NCI-H128 (cell line): ENCODE results near the gene CD34.
"Not testable (repeated sequence)": the region's sequence is repeated elsewhere in the genome, so short reads cannot be mapped to it uniquely, and the experiment has no call there.

ENCODE experiments used
- DNase-seq: peaks from one replicate; lab custom pipeline; 2025; ENCODE audit not compliant: unreplicated experiment; lab: John Stamatoyannopoulos, UW

CD34 gene

DNA sequence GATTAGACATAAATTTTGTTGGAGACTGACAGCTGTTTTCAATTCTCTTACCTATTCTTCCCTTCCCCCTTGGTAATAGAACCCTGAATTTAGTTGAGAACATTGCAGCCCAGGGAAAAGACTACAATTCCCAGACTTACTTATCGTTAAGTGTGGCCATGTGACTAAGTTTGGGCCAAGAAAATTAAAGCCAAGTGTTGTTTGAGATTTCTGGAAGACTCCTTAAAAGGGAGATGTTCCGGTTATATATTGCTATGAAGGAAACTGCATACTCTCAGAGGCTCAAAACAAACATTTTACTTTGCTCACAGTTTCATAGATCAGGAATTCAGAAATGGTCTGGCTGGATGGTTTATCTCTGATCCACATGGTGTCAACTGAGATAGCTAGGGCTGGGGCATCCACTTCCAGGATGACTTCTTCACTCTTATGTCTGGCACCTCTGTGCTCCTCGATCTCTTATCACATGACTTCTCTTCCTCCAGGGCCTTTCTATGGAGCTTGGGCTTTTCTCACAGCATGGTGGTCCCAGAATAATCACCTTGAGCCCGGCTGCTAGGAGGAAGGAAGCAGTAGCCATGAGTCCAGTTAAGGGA, 22.4 kb upstream of the CD34 start:
- DNase-seq: no peak

DNA sequence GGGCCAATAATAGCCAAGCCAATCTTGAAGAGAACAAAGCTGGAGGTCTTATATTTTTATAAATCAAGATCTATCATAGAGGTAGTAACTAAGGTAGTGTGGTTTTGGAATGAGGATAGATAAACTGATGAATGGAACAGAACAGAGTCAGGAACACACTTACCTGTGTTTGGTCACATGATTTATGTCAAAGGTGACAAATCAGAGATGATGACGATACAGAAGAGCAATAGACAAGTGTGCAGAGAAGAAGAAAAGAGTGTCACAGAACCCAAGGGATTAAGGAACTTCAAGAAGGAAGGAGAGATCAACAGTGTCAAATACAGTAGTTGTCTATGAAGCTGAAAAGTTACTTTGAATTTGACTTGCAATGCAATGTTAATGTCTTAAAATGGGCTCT, 16.1 kb upstream of the CD34 start:
- no peak for DNase-seq

DNA sequence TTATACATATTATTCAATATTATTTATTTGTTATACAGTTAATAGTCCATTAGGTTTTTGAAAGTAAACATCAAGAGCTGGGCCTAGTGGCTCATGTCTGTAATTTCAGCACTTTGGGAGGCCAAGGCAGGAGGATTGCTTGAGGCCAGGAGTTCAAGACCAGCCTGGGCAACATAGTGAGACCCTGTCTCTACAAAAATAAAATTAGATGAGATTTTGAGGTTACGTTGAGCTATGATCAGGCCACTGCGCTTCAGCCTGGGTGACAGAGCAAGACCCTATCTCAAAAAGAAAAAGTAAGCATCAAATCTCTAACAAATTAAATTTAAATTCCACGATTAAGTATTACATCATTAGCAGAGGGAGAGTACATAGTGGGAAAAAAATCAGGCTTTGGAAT, 15.0 kb upstream of the CD34 start:
- DNase-seq: not testable (repeated sequence)

DNA sequence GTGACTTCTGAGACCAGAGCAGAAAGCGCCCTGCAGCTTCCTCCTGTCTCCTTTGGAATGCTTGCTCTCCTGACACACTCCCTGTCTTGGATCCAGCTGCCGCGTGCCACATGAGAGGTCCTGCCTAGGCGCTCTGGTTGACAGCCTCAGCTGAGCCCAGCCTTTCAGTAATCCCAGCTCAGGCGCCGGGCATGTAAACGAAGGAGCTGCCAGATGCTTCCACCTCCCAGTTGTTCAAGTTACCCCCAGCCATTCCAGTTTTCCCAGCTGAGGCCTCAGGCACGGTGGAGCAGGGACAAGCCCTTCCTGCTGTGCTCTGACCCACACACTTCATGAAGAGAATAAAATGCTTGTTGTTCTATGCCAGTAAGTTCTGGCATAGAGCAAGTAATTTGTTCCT, 14.3 kb upstream of the CD34 start:
- no peak for DNase-seq

DNA sequence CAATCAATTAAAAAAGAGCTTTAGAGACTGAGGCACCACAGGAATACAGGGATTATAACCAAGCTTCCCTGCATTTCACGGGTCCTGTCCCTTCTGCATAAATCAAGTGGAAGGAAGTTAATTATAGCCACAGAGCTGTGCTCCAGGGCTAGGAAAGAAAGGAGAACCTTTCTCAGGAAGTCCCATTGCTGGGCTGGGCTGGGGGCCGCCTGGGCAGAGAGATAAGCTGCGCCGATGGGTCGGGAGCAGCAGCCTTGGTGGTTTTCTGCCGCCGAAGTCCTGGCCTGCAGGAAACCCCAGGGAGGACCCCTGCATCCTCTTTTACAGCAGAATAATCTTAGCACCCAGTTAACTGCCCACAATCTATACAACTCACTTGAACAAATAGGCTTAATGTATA, 12.6 kb upstream of the CD34 start:
- DNase-seq: no peak

DNA sequence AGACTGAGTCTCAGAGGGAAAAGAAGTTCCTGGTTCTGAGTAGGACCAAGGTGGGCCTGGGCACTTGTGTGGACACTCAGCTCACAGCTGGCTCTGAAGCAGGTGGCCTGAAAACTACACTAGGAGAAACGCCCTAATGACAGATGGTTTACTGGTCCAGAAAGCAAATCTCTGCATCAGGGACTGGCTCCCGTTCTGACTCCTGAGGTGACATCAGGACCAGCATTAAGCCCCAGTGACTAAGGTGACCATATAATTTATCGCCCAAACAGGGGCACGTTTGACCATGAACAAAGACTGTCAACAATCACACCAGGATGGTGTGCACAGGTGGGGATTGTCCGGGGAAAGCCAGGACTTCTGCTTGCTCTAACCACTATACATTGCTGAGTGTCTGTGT, 12.2 kb upstream of the CD34 start:
- no peak for DNase-seq

DNA sequence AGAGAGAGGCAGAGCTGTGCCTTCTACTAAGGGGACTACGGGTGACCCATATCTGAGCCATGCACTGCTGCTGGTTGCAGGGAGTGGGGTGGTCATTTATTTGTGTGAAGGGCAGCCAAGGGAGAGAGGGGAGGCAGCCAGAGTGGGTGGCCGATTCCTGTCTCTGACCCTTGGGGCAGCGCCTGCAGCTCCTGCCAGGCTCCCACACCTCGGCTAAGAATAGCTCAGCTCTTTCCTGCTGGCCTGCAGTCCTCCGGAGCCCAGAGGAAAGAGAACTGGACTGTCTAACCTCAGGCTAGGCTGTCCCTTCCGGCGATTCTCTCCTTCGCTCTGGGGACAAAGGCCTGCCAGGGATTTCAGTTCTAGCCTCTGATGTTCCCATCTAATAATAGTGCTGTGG, 11.6 kb upstream of the CD34 start:
- DNase-seq: no peak

DNA sequence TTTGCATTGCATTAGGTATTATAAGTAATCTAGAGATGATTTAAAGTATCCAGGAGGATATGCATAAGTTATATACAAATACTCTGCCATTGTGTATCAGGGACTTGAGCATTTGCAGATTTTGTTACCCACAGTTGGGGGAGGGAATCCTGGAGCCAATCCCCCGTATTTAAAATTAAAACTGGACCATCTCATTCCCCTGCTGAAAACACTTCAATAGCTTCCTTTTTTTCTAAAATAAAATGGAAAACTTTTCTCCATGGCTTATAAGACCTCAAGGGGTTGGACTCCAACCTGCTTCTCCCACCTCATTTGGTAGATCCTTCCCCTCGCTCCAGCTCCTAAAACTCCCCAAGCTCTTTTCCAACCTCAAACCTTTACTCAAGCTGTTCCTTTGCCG, 10.4 kb upstream of the CD34 start:
- DNase-seq: no peak

GRCh38 chr1:207920444-207921021, 9.6 kb upstream of the CD34 start:
- no peak for DNase-seq

DNA sequence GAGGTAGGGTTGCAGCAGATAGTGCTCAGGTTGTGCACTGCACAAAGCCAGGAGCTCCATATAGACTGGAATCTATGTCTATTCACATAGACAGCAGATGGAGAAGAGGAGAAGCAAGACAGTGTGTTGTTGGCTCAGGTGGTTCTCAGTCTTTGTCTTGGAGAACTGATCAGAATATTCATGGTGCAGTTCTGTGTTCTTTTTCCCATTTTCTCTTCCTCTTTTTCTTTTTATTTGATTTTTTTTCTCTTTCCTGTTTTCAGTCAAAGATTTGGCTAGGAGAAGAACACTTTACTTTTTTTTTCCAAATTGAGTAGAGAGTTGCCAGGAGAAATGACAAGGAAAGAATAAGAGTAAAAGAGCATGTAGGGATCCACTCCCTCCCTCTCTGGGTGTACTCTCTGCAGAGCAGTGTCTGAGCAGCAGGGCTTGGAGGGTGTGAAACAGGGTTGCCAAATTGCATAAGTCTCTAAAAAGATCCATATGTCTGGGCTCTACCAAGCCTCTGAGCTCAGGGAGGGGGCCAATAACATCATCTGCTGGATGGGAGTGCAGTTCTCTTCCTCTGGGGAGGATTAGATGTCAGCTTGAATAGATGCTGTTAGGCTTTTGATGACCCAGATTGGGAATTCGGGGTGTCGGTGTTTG, 8.7 kb upstream of the CD34 start:
- DNase-seq: no peak

- DNase-seq: no peak
Measured at GRCh38 chr1:207918581-207918980, 7.7 kb upstream of the CD34 start.

DNA sequence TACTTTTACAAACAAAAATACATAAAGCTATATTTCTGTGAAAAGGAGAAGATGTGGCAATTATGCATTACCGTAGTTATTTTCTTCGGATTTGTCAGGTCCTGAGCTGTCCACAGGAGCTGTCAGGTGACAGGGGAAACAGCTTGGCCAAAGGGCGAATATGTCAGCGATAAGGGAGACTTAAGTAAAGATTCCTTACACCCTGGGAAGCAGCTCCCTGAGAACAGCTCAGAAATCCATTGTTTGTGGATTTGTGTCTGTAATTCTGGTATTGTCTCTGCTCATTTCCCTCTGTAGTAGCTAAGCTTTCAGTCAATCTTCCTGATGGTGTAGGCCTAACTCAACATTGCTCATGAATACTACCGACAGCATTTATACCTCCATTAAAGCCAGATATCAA, 7.1 kb upstream of the CD34 start:
- DNase-seq: no peak

DNA sequence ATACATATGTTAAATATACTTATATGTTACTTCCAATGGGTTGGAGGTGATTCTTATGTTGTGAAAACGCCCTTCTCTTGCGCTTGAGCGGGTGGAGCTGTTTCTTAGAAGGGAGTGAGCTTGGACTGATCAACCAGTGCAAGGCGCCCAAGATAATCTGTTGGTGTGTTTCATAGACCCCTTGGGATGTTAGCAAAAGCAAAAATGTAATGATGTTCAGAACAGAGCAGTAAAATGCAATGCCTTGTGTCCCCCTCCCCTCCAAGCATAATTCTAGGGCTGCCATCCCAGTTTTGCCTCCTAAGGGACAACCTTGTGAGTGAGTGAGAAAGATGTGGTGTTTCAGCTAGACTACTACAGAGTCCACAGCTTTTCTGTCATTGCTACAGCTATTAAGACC, 6.2 kb upstream of the CD34 start:
- no peak for DNase-seq

DNA sequence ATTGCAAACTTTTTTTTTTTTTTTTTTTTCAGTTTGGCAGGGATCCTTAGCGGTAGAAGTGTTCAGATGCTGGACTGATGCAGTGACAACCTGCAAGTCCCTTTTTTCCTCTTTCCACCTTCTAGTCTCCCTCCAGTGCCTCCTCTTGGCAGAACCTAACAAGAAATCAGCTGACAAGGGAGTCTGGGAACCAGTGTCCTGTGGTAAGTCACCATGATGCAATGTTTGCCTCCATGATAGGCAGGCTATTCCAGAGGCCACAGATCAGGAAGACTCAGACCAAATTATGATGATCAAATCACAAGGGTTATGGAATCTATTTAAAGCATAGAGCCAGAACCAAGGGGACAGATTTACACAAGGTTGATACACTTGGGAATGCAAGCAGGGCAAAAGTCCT, 3.0 kb upstream of the CD34 start:
- DNase-seq: no peak

- no peak for DNase-seq
Measured at GRCh38 chr1:207911856-207912760, 1.2 kb upstream of the CD34 start.

DNA sequence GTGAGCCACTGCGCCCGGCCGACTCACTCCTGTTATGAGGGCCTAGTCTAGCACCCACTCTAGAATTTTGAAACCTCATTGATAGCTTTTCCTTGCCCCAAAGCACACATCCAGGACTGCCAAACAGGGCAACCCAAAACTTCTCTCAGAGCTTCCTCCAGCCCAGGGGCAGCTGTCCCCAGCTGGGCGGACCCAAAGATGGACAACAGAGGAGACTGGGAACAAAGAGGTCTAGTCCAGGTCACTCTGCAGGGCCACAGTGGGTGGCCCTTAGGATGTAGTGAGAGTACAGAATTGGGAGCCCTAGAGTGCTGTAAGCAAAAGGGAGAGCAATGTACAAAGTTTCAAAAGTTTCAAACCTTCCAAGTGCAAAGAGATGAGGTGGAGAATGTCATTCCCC, 1.2 kb downstream of the CD34 start:
- no peak for DNase-seq

- DNase-seq: no peak
Measured at GRCh38 chr1:207908107-207908734, 2.7 kb downstream of the CD34 start.

DNA sequence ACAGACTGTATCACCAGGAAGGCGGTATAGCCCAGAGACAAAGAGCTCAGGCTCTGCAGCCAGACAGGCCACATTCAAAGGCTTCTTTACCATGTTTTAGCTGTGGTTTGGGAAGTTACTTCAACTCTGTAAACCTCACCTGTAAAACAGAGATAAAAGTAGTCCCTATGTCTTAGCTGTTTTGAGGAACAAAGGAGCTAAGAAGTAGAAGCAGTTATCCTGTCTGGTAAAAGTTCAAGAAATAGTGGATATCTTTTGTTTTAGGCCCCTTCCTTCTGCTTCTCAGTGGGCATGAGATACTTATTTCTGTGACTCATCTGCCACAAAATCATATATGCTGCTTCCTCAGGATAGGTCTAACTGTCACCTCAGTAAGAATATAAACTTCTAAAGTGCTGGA, 6.5 kb downstream of the CD34 start:
- no peak for DNase-seq

GRCh38 chr1:207903767-207904166, 7.2 kb downstream of the CD34 start:
- no peak for DNase-seq

DNA sequence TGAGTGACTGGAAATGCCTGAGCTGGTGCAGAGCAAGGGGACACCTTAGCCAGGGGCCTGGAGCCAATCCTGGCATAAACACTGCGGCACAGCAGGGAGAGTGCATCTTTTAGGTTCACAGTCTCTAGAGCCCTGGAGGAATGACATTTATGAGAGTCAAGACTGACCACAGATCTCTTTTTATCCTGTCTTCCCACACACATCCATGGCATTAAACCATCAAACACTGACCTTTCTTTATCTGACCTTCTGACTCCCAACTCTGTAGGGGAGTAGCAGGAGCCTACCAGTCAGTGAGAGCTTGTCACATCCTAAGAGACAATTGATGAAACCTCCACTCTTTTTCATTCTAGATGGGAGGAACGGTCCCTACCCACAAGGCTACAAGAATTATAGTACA, 7.9 kb downstream of the CD34 start:
- no peak for DNase-seq

DNA sequence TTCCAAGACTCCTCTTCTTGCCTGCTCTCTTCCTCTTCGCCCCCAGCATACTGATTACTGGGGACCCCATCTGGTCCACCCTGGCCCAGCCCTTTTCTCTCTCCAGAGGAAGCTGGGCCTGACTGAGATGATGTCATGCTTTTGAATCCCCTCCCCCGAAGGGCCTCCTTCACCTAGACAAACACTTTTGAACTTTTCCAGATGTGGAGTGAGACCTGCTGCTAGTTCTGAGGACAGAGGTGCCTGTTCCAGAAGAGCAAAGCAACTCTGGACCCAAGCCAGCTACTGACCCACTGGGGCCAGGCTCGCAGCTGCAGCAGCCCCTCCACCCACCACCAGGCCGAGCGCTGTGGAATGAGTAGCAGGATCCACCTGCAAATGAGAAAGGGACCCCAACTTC, 8.4 kb downstream of the CD34 start:
- no peak for DNase-seq
